Neural cell (in vitro differentiated cells): ENCODE measurements around the gene ROR2. TPM values are rescaled to one million over a fixed set of nuclear protein-coding genes. Genes with fewer than 3 reads are reported as not detected.

ENCODE experiments used
- H2AFZ ChIP-seq: fragments of 200-600, 300-800 bp; sonication (generic), shearing (Covaris generic); 2 replicates; pipeline ENCODE4 v1.6.0; 2014; ENCODE audit warnings: low read depth, mild to moderate bottlenecking, antibody characterized with exemption, low read length, moderate library complexity
- H3F3A ChIP-seq: fragments of 200-600 bp; shearing (Covaris generic); 2 replicates; pipeline ENCODE4 v1.6.1; 2016; ENCODE audit warnings: mild to moderate bottlenecking, moderate library complexity, mixed read lengths, antibody characterized with exemption, low read length; ENCODE audit not compliant: insufficient read depth, poor library complexity, severe bottlenecking
- H3K27ac ChIP-seq: fragments of 200-600, 300-800 bp; sonication (generic), shearing (Covaris generic); 2 replicates; pipeline ENCODE4 v1.5.1; 2014; ENCODE audit warnings: mild to moderate bottlenecking, low read length, moderate library complexity
- H3K27me3 ChIP-seq: fragments of 300-800, 200-600 bp; sonication (generic), shearing (Covaris generic); 2 replicates; pipeline ENCODE4 v1.6.0; 2014; ENCODE audit warnings: mild to moderate bottlenecking, low read depth, low read length, moderate library complexity; ENCODE audit not compliant: insufficient read depth
- H3K36me3 ChIP-seq: fragments of 300-800, 200-600 bp; sonication (generic), shearing (Covaris generic); 2 replicates; pipeline ENCODE4 v1.5.1; 2014; ENCODE audit warnings: mild to moderate bottlenecking, antibody characterized with exemption, low read length, moderate library complexity; ENCODE audit not compliant: insufficient read depth
- H3K4me2 ChIP-seq: fragments of 300-800, 200-600 bp; sonication (generic), shearing (Covaris generic); 2 replicates; pipeline ENCODE4 v1.6.0; 2014; ENCODE audit warnings: mild to moderate bottlenecking, low read length
- H3K4me3 ChIP-seq: fragments of 300-800, 200-600 bp; sonication (generic), shearing (Covaris generic); 2 replicates; pipeline ENCODE4 v1.5.1; 2014; ENCODE audit warnings: mild to moderate bottlenecking, low read length, moderate library complexity
- H3K79me2 ChIP-seq: fragments of 200-600 bp; shearing (Covaris generic); replicated peaks from 2 replicates; pipeline ENCODE4 v1.6.0; 2014; ENCODE audit warnings: mild to moderate bottlenecking, low read length, moderate library complexity; ENCODE audit not compliant: insufficient read depth
- H3K9ac ChIP-seq: fragments of 300-800, 200-600 bp; sonication (generic), shearing (Covaris generic); 2 replicates; pipeline ENCODE4 v1.6.1; 2016; ENCODE audit warnings: mild to moderate bottlenecking, low read length, mixed read lengths
- H3K9me2 ChIP-seq: fragments of 200-600 bp; shearing (Covaris generic); 2 replicates; pipeline ENCODE4 v1.6.1; 2016; ENCODE audit warnings: mild to moderate bottlenecking, low read length, mixed read lengths; ENCODE audit not compliant: insufficient read depth
- H3K9me3 ChIP-seq: fragments of 200-600, 300-800 bp; sonication (generic), shearing (Covaris generic); 2 replicates; pipeline ENCODE4 v1.6.1; 2016; ENCODE audit warnings: mild to moderate bottlenecking, mixed run types, low read length, moderate library complexity, mixed read lengths
- H4K20me1 ChIP-seq: fragments of 200-600 bp; shearing (Covaris generic); 2 replicates; pipeline ENCODE4 v1.6.1; 2016; ENCODE audit warnings: mild to moderate bottlenecking, mixed run types; ENCODE audit not compliant: insufficient read depth
- CTCF ChIP-seq: fragments of 450-650 bp; IDR thresholded peaks from 2 replicates; pipeline ENCODE4 v1.5.1; 2014; ENCODE audit warnings: antibody characterized with exemption, mild to moderate bottlenecking, moderate library complexity; ENCODE audit not compliant: poor library complexity, severe bottlenecking
- EP300 ChIP-seq: fragments of 450-650 bp; conservative IDR thresholded peaks from 2 replicates; pipeline ENCODE4 v1.6.1; 2014; ENCODE audit warnings: antibody characterized with exemption, mild to moderate bottlenecking, moderate library complexity; ENCODE audit not compliant: poor library complexity, severe bottlenecking
- EZH2 ChIP-seq: fragments of 200-600, 300-800 bp; shearing (Covaris generic), sonication (generic); IDR thresholded peaks from 2 replicates; pipeline ENCODE4 v1.6.1; 2014; ENCODE audit warnings: antibody characterized with exemption, low read length, borderline replicate concordance, mild to moderate bottlenecking; ENCODE audit not compliant: insufficient read depth, poor library complexity, severe bottlenecking
- MXI1 ChIP-seq: fragments of 450-650 bp; conservative IDR thresholded peaks from 2 replicates; pipeline ENCODE4 v1.6.1; 2014; ENCODE audit warnings: antibody characterized with exemption, mild to moderate bottlenecking; ENCODE audit not compliant: poor library complexity, severe bottlenecking
- POLR2AphosphoS5 ChIP-seq: IDR thresholded peaks from 2 replicates; pipeline ENCODE4 v1.6.1; 2012
- RAD21 ChIP-seq: fragments of 450-650 bp; conservative IDR thresholded peaks from 2 replicates; pipeline ENCODE4 v1.6.1; 2014; ENCODE audit warnings: antibody characterized with exemption, mild to moderate bottlenecking, moderate library complexity
- REST ChIP-seq: IDR thresholded peaks from 2 replicates; pipeline ENCODE4 v1.6.1; 2012; ENCODE audit warnings: borderline replicate concordance
- SMC3 ChIP-seq: fragments of 450-650 bp; conservative IDR thresholded peaks from 2 replicates; pipeline ENCODE4 v1.6.1; 2014; ENCODE audit warnings: antibody characterized with exemption, mild to moderate bottlenecking, moderate library complexity; ENCODE audit not compliant: poor library complexity
- TAF1 ChIP-seq: IDR thresholded peaks from 2 replicates; pipeline ENCODE4 v1.6.1; 2012; ENCODE audit warnings: low read depth
- polyA plus RNA-seq: library from polyadenylated mRNA; depleted of rRNA; stranded (reverse); fragments of >200 nt; gene quantifications from 2 replicates; pipeline ENCODE4 v1.2.3, GENCODE V29; 2014

ROR2 gene
- polyA plus RNA-seq, 1 donor from 2014 or later, result 0.33 TPM

DNA sequence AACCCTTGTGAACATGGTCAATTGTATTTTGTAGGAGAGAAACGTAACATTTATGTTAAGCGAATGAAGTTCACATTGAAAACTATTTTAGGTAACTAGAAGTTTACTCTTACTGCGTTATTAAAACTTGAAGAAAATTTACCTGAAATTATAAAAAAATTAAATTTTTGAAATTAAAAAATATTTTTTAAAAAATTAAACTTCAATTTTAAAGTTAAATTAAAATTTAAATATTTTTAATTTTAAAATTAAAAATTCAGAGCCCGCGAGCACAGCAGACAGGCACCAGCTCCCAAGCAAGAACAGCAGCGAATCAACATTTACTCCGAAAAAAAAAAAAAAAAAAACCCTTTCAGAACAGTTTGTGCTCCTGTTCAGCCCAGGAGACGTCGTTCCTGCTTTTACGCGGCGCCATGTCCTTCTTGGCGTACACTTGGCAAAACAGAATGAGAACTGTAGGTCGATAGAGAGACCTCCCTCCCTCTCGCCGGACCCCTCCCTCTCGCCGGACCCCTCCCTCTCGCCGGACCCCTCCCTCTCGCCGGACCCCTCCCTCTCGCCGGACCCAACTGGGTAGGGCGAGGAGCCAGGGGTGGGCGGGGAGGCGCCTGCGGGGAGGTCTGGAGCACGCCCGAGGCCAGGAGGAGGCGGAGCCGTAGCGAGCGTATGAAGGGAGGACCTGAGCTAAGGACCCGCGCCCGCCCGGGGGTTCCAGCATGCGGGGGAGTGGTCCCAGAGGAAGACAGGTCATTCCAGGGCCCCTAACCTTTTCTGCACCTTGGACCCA lies 235.8 kb downstream of the ROR2 start:
- Histone ChIP-seq H3K79me2 (no peaks in the 10 kb centered on the region), H3K4me2 (no peak overlapping the region), H3K9ac (no peak overlapping the region), H3K9me2 (no peaks in the 10 kb centered on the region), H3K9me3 (no peaks in the 10 kb centered on the region), H3K27ac (no peak overlapping the region), H4K20me1 (no peaks in the 10 kb centered on the region), H2AFZ (no peak overlapping the region), H3K4me3 (no peak overlapping the region), H3F3A (no peaks in the 10 kb centered on the region), H3K36me3 (no peaks in the 10 kb centered on the region), H3K27me3 (no peaks in the 10 kb centered on the region)
- TF ChIP-seq EZH2 (no peak), POLR2AphosphoS5 (no peak), SMC3 (no peak), TAF1 (no peak), EP300 (no peak), RAD21 (no peak), REST (no peak), MXI1 (no peak), CTCF (no peak)

DNA sequence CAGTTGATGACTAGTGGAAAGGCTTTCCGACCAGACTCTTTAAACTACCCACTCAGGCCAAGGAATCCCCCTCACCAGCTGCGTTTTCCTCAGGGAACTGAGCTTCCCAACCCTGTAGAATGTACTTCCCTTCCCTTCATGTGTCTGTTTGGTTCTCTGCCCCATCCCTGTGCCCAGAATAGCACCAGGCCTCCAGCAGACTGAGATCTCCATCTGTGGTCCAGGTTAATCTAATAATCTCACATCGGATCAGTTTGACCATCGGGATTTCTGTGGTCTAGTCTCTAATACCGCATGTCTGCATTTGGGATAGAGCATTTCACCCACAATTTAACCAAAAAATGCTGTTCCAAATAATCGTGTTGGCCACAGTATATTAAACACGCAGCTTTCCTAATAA lies 237.2 kb downstream of the ROR2 start:
- Histone ChIP-seq H3K36me3 (no peaks in the 10 kb centered on the region), H2AFZ (no peak overlapping the region), H3K79me2 (no peaks in the 10 kb centered on the region), H3K9ac (no peak overlapping the region), H3F3A (no peaks in the 10 kb centered on the region), H4K20me1 (no peaks in the 10 kb centered on the region), H3K4me2 (no peak overlapping the region), H3K9me3 (no peaks in the 10 kb centered on the region), H3K4me3 (no peak overlapping the region), H3K9me2 (no peaks in the 10 kb centered on the region), H3K27ac (no peak overlapping the region), H3K27me3 (no peaks in the 10 kb centered on the region)
- TF ChIP-seq EZH2 (no peak), MXI1 (no peak), RAD21 (no peak), CTCF (no peak), REST (no peak), EP300 (no peak), POLR2AphosphoS5 (no peak), SMC3 (no peak)
